GM12891 (cell line): Measurements from ENCODE around the gene POU2F1.

Source experiments
- POLR2A ChIP-seq: IDR thresholded peaks from 2 replicates; pipeline ENCODE4 v1.6.1; 2011; ENCODE audit warnings: low read depth, low read length, control low read depth
- POLR2AphosphoS5 ChIP-seq: IDR thresholded peaks from 2 replicates; pipeline ENCODE4 v1.6.1; 2011; ENCODE audit warnings: low read depth, low read length, control low read depth
- SPI1 ChIP-seq: IDR thresholded peaks from 2 replicates; pipeline ENCODE4 v1.6.1; 2011; ENCODE audit warnings: low read depth, low read length, control low read depth
- TAF1 ChIP-seq: IDR thresholded peaks from 2 replicates; pipeline ENCODE4 v1.6.1; 2011; ENCODE audit warnings: low read depth, low read length, control low read depth

DNA sequence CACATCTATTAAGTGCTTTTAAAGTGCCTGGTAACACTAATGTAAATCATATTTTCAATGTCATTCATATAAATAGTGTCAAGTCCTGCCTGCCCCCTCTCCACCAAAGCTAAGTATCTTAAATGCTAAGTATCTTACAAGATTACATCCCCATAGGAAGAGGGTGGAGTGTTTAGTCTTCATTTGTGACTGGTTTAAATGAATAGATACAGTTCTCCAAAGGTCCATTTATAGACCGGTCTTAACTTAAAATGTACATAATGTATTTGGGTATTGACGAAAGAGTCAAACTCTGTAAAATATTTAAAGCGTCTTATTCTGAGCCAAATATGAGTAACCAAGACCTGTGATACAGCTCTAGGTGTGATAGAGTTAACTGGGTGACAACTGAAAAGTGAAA, 60.2 kb downstream of the POU2F1 start:
- TF ChIP-seq POLR2AphosphoS5 (no peak), POLR2A (no peak), TAF1 (no peak), SPI1 (no peak)
